Effector memory CD8-positive, alpha-beta T cell (primary cell): ENCODE data around the gene RHOT1.
A peak's percentile ranks its signal among the peaks of the same experiment; 100 is the strongest.
"Not testable (repeated sequence)": the region's sequence is repeated elsewhere in the genome, so short reads cannot be mapped to it uniquely, and the experiment has no call there.

ENCODE experiments used
- ATAC-seq: fragments of 150-1000 bp; cut with Tn5 transposase; replicated peaks from 2 replicates; pipeline ENCODE4 v1.10.0; 2021; ENCODE audit warnings: mild to moderate bottlenecking, moderate library complexity
- DNase-seq, 3 experiments: peaks; one replicate each; pipeline ENCODE4 v3.0.0; 2021
- H3K27ac Mint-ChIP-seq, 2 donors: one replicate each; pipeline ENCODE4 v1.8.0; 2022; ENCODE audit warnings: mild to moderate bottlenecking in 2 of 2, mixed read lengths in 2 of 2, moderate library complexity in 2 of 2
- H3K27me3 Mint-ChIP-seq, 2 donors: one replicate each; pipeline ENCODE4 v1.8.0; 2022; ENCODE audit warnings: mixed read lengths in 2 of 2
- H3K36me3 Mint-ChIP-seq: one replicate; pipeline ENCODE4 v1.8.0; 2022; ENCODE audit warnings: mild to moderate bottlenecking, moderate library complexity, mixed read lengths; ENCODE audit not compliant: insufficient read depth
- H3K4me1 Mint-ChIP-seq, 2 donors: one replicate each; pipeline ENCODE4 v1.8.0; 2022; ENCODE audit warnings: low read depth in 2 of 2, mixed read lengths in 2 of 2
- H3K4me3 Mint-ChIP-seq, 2 donors: one replicate each; pipeline ENCODE4 v1.8.0; 2022; ENCODE audit warnings: mild to moderate bottlenecking in 2 of 2, mixed read lengths in 2 of 2, moderate library complexity in 2 of 2
- H3K9me3 Mint-ChIP-seq, 2 donors: one replicate each; pipeline ENCODE4 v1.8.0; 2022; ENCODE audit warnings: mixed read lengths in 2 of 2

The RHOT1 gene

DNA sequence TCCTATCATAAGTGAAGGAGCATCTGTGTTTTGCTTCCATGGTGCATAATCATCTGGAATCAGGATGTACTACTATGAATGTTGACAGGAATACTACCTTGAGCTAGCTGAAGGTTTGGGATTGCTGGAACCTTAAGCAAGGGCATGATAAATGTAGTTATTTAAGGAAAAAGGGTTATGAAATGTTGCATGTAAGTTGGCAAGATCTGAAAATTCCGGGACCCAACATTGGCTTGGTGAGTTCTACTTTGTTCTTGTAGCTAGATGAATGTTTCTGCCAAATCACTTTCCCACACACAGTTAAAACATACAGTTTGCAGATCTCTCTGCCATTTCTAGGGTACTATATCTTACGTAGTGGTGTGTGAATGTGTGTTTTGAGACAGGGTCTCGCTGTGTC is 13.6 kb downstream of the RHOT1 start:
- DNase-seq (no peak), ATAC-seq (no peak)
- Mint-ChIP-seq H3K27me3 (no peaks in the 10 kb centered on the region), H3K4me1 (peaks cover 11 to 15% of the 10 kb centered on the region in 2 donors), H3K36me3 (peaks cover 37% of the 10 kb centered on the region), H3K9me3 (no peaks in the 10 kb centered on the region), H3K27ac (peak overlapping the region in 1 of 2 donors; percentile 53), H3K4me3 (no peak overlapping the region)

DNA sequence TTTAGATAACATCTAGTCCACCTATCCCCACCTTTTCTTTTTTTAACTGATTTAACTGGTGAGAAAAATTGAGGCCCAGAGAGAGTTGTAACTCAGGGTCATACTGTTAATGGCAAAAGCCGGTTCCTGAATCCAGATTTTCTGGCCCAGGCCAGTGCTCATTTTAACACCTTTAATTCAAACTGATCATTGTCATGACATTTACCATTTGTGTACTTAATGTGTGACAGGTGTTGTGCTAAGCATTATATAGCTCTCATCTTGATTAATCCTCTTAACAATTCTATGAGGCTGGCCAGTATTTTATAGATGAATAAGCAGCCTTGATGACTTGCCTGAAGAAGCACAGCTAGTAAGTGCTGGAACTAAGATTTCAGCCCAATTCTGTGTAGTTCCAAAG is 14.4 kb downstream of the RHOT1 start:
- Mint-ChIP-seq H3K27ac (no peak overlapping the region), H3K4me1 (peaks cover 7 to 15% of the 10 kb centered on the region in 2 donors), H3K9me3 (no peaks in the 10 kb centered on the region), H3K27me3 (no peaks in the 10 kb centered on the region), H3K4me3 (no peak overlapping the region), H3K36me3 (peaks cover 37% of the 10 kb centered on the region)
- ATAC-seq (no peak), DNase-seq (no peak)

DNA sequence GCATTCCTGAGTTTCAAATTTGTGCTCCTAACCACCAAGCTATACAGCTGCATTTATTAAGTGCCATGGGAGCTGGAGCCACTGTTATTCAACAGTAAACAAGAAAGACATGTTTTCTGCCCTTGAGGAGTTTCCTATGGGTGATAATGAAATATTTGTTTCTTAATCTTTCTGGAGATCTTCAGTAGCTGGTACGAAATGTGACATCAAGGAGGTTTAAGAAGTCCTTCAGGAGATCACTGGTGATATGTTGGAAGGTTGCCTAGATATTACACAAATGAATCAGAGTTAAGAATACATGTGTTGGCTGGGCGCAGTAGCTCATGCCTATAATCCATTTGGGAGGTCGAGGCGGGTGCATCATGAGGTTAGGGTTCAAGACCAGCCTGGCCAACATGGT is 14.9 kb downstream of the RHOT1 start:
- Mint-ChIP-seq H3K27ac (no peak overlapping the region), H3K4me1 (peaks cover 5 to 15% of the 10 kb centered on the region in 2 donors)

GRCh38 chr17:32158870-32159585 is 16.7 kb downstream of the RHOT1 start:
- Mint-ChIP-seq H3K27me3 (no peaks in the 10 kb centered on the region), H3K36me3 (peaks cover 21% of the 10 kb centered on the region), H3K4me1 (peaks cover 3 to 15% of the 10 kb centered on the region in 2 donors), H3K27ac (no peak overlapping the region), H3K4me3 (no peak overlapping the region), H3K9me3 (no peaks in the 10 kb centered on the region)
- DNase-seq (no peak), ATAC-seq (no peak)

More for the DNA sequence above, 14.9 kb downstream of the RHOT1 start:
- ATAC-seq = no peak
- Mint-ChIP-seq H3K4me3 (no peak overlapping the region), H3K9me3 (no peaks in the 10 kb centered on the region), H3K27me3 (no peaks in the 10 kb centered on the region), H3K36me3 (peaks cover 35% of the 10 kb centered on the region)
- no peak for DNase-seq

DNA sequence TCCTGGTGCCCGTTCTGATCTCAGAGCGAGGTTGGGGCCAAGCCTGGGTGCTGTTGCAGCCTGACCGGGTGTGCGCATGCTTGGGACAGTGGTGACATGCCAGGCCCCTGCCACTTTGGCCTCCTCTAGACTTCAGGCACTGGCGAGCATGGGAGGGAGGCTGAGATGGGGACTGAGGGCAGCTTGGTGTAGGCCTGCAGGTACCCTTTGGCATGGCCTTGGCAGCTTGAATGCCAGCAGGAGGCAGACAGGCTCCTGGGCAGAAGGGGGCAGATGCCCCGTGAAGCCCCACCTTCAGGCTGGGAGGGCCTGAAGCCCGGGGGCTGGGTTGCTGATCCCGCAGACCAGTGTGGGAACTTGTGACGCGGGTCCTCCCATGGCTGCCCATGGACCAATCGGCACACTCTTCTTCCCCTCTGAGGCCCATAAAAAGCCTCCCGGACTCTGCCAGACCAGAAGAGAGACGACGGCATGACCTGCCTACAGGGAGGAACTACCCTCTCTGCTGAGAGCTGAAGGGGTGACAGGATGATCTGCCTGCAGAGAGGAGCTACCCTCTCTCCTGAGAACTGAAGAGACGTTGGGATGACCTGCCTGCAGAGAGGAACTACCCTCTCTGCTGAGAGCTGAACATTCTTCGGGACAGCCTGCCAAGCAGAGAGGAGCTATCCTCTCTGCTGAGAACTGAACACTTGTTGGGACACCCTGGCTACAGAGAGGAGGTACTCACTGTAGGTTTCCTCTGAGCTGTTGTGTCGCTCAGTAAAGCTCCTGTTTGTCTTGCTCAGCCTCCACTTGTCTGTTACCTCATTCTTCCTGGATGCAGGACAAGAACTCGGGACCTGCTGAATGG is 17.5 kb downstream of the RHOT1 start:
- Mint-ChIP-seq H3K27me3 (no peaks in the 10 kb centered on the region), H3K9me3 (no peaks in the 10 kb centered on the region), H3K4me3 (no peak overlapping the region), H3K4me1 (peaks cover 3 to 15% of the 10 kb centered on the region in 2 donors), H3K27ac (no peak overlapping the region), H3K36me3 (peaks cover 13% of the 10 kb centered on the region)
- no peak for DNase-seq
- no peak for ATAC-seq

- DNase-seq (no peak), ATAC-seq (no peak)
- Mint-ChIP-seq H3K36me3 (peaks cover 6% of the 10 kb centered on the region), H3K9me3 (no peaks in the 10 kb centered on the region), H3K27ac (peak overlapping the region in 1 of 2 donors; percentile 85), H3K4me1 (peaks cover 3 to 15% of the 10 kb centered on the region in 2 donors), H3K4me3 (no peak overlapping the region), H3K27me3 (no peaks in the 10 kb centered on the region)
These were observed 18.2 kb downstream of the RHOT1 start for GRCh38 chr17:32160526-32160925.

GRCh38 chr17:32161029-32161428 is 18.7 kb downstream of the RHOT1 start:
- Mint-ChIP-seq H3K27me3 (no peaks in the 10 kb centered on the region), H3K4me3 (no peak overlapping the region), H3K36me3 (peaks cover 4% of the 10 kb centered on the region), H3K27ac (peak overlapping the region in 1 of 2 donors; percentile 85), H3K9me3 (no peaks in the 10 kb centered on the region), H3K4me1 (peaks cover 3 to 15% of the 10 kb centered on the region in 2 donors)
- no peak for DNase-seq
- no peak for ATAC-seq

GRCh38 chr17:32161506-32162365 is 19.4 kb downstream of the RHOT1 start:
- Mint-ChIP-seq H3K9me3 (peaks cover 0 to 3% of the 10 kb centered on the region in 2 donors), H3K27me3 (no peaks in the 10 kb centered on the region), H3K4me1 (peaks cover 3 to 15% of the 10 kb centered on the region in 2 donors), H3K4me3 (no peak overlapping the region), H3K36me3 (peaks cover 4% of the 10 kb centered on the region), H3K27ac (peak overlapping the region in 1 of 2 donors; percentile 85)
- DNase-seq (no peak), ATAC-seq (no peak)

- peaks cover 0 to 4% of the 10 kb centered on the region in 2 donors for H3K4me1 Mint-ChIP-seq
These were observed 32.6 kb downstream of the RHOT1 start for GRCh38 chr17:32174889-32175288.

GRCh38 chr17:32178679-32179078 is 36.4 kb downstream of the RHOT1 start:
- not testable (repeated sequence) for DNase-seq, H3K4me3 Mint-ChIP-seq, H3K27ac Mint-ChIP-seq, H3K9me3 Mint-ChIP-seq, ATAC-seq, H3K4me1 Mint-ChIP-seq, H3K27me3 Mint-ChIP-seq
- H3K36me3 Mint-ChIP-seq = peaks cover 52% of the 10 kb centered on the region

More at GRCh38 chr17:32174889-32175288, 32.6 kb downstream of the RHOT1 start:
- Mint-ChIP-seq H3K36me3 (peaks cover 41% of the 10 kb centered on the region), H3K9me3 (no peaks in the 10 kb centered on the region), H3K27me3 (no peaks in the 10 kb centered on the region), H3K27ac (peak overlapping the region in 1 of 2 donors; percentile 25), H3K4me3 (no peak overlapping the region)
- ATAC-seq (no peak), DNase-seq (no peak)

DNA sequence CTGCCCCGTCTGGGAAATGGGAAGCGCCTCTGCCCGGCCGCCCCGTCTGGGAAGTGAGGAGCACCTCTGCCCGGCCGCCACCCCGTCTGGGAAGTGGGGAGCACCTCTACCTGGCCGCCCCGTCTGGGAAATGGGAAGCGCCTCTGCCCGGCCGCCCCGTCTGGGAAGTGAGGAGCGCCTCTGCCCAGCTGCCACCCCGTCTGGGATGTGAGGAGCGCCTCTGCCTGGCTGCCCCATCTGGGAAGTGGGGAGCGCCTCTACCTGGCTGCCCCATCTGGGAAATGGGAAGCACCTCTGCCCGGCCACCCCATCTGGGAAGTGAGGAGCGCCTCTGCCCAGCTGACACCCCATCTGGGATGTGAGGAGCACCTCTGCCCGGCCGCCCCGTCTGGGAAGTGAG is 36.8 kb downstream of the RHOT1 start:
- not testable (repeated sequence) for H3K4me3 Mint-ChIP-seq, H3K27ac Mint-ChIP-seq, H3K27me3 Mint-ChIP-seq, H3K9me3 Mint-ChIP-seq, H3K4me1 Mint-ChIP-seq, ATAC-seq, DNase-seq
- peaks cover 56% of the 10 kb centered on the region for H3K36me3 Mint-ChIP-seq

DNA sequence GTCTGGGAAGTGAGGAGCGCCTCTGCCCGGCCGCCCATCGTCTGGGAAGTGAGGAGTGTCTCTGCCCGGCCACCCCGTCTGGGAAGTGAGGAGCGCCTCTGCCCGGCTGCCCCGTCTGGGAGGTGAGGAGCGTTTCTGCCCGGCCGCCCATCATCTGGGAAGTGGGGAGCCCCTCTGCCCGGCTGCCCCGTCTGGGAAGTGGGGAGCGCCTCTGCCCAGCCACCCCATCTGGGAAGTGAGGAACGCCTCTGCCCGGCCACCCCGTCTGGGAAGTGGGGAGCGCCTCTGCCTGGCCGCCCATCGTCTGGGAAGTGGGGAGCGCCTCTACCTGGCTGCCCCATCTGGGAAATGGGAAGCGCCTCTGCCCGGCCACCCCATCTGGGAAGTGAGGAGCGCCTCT is 37.2 kb downstream of the RHOT1 start:
- H3K27ac Mint-ChIP-seq, H3K4me3 Mint-ChIP-seq, H3K4me1 Mint-ChIP-seq, DNase-seq, H3K9me3 Mint-ChIP-seq, ATAC-seq, H3K27me3 Mint-ChIP-seq: not testable (repeated sequence)
- H3K36me3 Mint-ChIP-seq = peaks cover 57% of the 10 kb centered on the region

- Mint-ChIP-seq H3K27ac (peak overlapping the region in 1 of 2 donors; percentile 8), H3K36me3 (peaks cover 50% of the 10 kb centered on the region)
- not testable (repeated sequence) for DNase-seq, H3K4me1 Mint-ChIP-seq, H3K9me3 Mint-ChIP-seq, H3K27me3 Mint-ChIP-seq, ATAC-seq, H3K4me3 Mint-ChIP-seq
These were observed 38.0 kb downstream of the RHOT1 start for GRCh38 chr17:32180262-32180661.
